Endothelial cell of umbilical vein (primary cell): ENCODE data around the gene ZNF385D. TPM values are rescaled to one million over a fixed set of nuclear protein-coding genes. Genes with fewer than 3 reads are reported as not detected.

Experiments used
- BruUV-seq: library from RNA; stranded (reverse); fragments of 400-500 nt; replicated peaks from 2 replicates; lab custom pipeline; 2021; lab: Mats Ljungman, UMichigan
- CTCF ChIA-PET: fragments of 300-600, 350-600 bp; sonication (Branson Sonifier 250); formaldehyde crosslinking; loops from one replicate; lab custom pipeline; 2021; ENCODE audit warnings: antibody characterized with exemption, inconsistent platforms; lab: Charles Lee
- POLR2A ChIA-PET: fragments of 300-600, 350-600 bp; sonication (Branson Sonifier 250); formaldehyde crosslinking; loops from one replicate; lab custom pipeline; 2021; ENCODE audit warnings: antibody characterized with exemption, inconsistent platforms; lab: Charles Lee
- DNase-seq: peaks from one replicate; pipeline ENCODE4 v3.0.0-alpha.2; 2011; ENCODE audit warnings: low read depth, low spot score
- FAIRE-seq: peaks from 2 replicates; lab custom pipeline; 2011; peaks lifted over from hg19 to GRCh38; lab: Jason Lieb, UNC
- H2AFZ ChIP-seq: 2 replicates; pipeline ENCODE4 v1.6.0; 2012; ENCODE audit warnings: low read depth, low read length, control low read depth, inconsistent platforms
- H3K27ac ChIP-seq: 2 replicates; pipeline ENCODE4 v1.5.1; 2011; ENCODE audit warnings: low read depth, mild to moderate bottlenecking, control low read depth, low read length, moderate library complexity; ENCODE audit not compliant: insufficient read depth
- H3K27me3 ChIP-seq, 2 experiments: 2 replicates each; pipeline versions ENCODE4 v1.6.0 to v1.6.1; 2011; ENCODE audit warnings: low read length in 2 of 2, mixed read lengths in 1 of 2; ENCODE audit not compliant: control insufficient read depth in 2 of 2, insufficient read depth in 2 of 2
- H3K36me3 ChIP-seq, 2 experiments: 2 replicates in 1 of 2; 3 replicates in 1 of 2; pipeline ENCODE4 v1.5.1; 2011; ENCODE audit warnings: low read length in 2 of 2, mild to moderate bottlenecking in 1 of 2, moderate library complexity in 1 of 2; ENCODE audit not compliant: control insufficient read depth in 2 of 2, insufficient read depth in 2 of 2; ENCODE audit errors: extremely low read depth in 1 of 2
- H3K4me1 ChIP-seq: 3 replicates; pipeline ENCODE4 v1.5.1; 2011; ENCODE audit warnings: mild to moderate bottlenecking, low read length; ENCODE audit not compliant: control insufficient read depth, insufficient read depth; ENCODE audit errors: extremely low read depth
- H3K4me2 ChIP-seq: 2 replicates; pipeline ENCODE4 v1.6.1; 2011; ENCODE audit warnings: low read length, control low read depth, mixed read lengths; ENCODE audit not compliant: insufficient read depth
- H3K4me3 ChIP-seq, 3 experiments: fragments of 200-600 bp in 1 of 3; sonication (generic), shearing (Covaris generic) in 1 of 3; replicated peaks in 1 of 3; 2 replicates each; pipeline ENCODE4 v1.5.1; 2011 to 2016; ENCODE audit warnings: control low read depth in 3 of 3, low read length in 3 of 3, mild to moderate bottlenecking in 2 of 3, inconsistent platforms in 1 of 3, low read depth in 1 of 3, moderate library complexity in 1 of 3; ENCODE audit not compliant: insufficient read depth in 1 of 3
- H3K79me2 ChIP-seq: 2 replicates; pipeline ENCODE4 v1.6.0; 2012; ENCODE audit warnings: low read length, inconsistent platforms; ENCODE audit not compliant: control insufficient read depth, insufficient read depth
- H3K9ac ChIP-seq: replicated peaks from 2 replicates; pipeline ENCODE3; 2011; ENCODE audit warnings: low read length, control low read depth; ENCODE audit not compliant: insufficient read depth; ENCODE audit errors: extremely low read depth
- H3K9me1 ChIP-seq: replicated peaks from 3 replicates; pipeline ENCODE4 v1.6.0; 2011; ENCODE audit warnings: mild to moderate bottlenecking, low read length; ENCODE audit not compliant: control insufficient read depth, insufficient read depth; ENCODE audit errors: extremely low read depth
- H3K9me3 ChIP-seq: replicated peaks from 2 replicates; pipeline ENCODE4 v1.5.1; 2012; ENCODE audit warnings: low read length, inconsistent platforms; ENCODE audit not compliant: control insufficient read depth, insufficient read depth
- H4K20me1 ChIP-seq: replicated peaks from 2 replicates; pipeline ENCODE3; 2011; ENCODE audit warnings: mild to moderate bottlenecking, low read length; ENCODE audit not compliant: control insufficient read depth, insufficient read depth; ENCODE audit errors: extremely low read depth
- CTCF ChIP-seq, 2 donors: IDR thresholded peaks; 1 replicate in 1 of 2; 2 replicates in 1 of 2; pipeline ENCODE4 v1.5.1; 2011; ENCODE audit warnings: low read length in 2 of 2, mild to moderate bottlenecking in 2 of 2, moderate library complexity in 2 of 2, control low read depth in 1 of 2, inconsistent platforms in 1 of 2, low read depth in 1 of 2; ENCODE audit not compliant: insufficient read depth in 1 of 2; ENCODE audit errors: extremely low read depth in 1 of 2
- EZH2 ChIP-seq: IDR thresholded peaks from 2 replicates; pipeline ENCODE4 v1.6.1; 2012; ENCODE audit warnings: borderline replicate concordance, low read depth, mild to moderate bottlenecking, moderate library complexity, low read length, inconsistent platforms; ENCODE audit not compliant: severe bottlenecking
- FOS ChIP-seq: IDR thresholded peaks from 2 replicates; pipeline ENCODE4 v1.6.1; 2011; ENCODE audit warnings: mild to moderate bottlenecking, low read length, moderate library complexity, borderline replicate concordance; ENCODE audit not compliant: insufficient read depth
- GATA2 ChIP-seq: IDR thresholded peaks from 2 replicates; pipeline ENCODE4 v1.7.0; 2011; ENCODE audit warnings: low read depth, mild to moderate bottlenecking, moderate library complexity, mixed read lengths, low read length; ENCODE audit not compliant: insufficient read length, insufficient read depth
- JUN ChIP-seq: IDR thresholded peaks from 2 replicates; pipeline ENCODE4 v1.6.1; 2011; ENCODE audit warnings: borderline replicate concordance, low read depth; ENCODE audit not compliant: insufficient read length, insufficient read depth
- MAX ChIP-seq: IDR thresholded peaks from 2 replicates; pipeline ENCODE4 v1.6.1; 2011; ENCODE audit not compliant: insufficient read depth, insufficient read length
- MYC ChIP-seq: IDR thresholded peaks from one replicate; pipeline ENCODE4 v1.6.1; 2011; ENCODE audit warnings: mild to moderate bottlenecking, low read depth, low read length
- POLR2A ChIP-seq: IDR thresholded peaks from 2 replicates; pipeline ENCODE4 v1.6.1; 2012; ENCODE audit warnings: low read depth, mild to moderate bottlenecking, control low read depth, low read length
- POLR2AphosphoS5 ChIP-seq: IDR thresholded peaks from 2 replicates; pipeline ENCODE4 v1.6.1; 2012; ENCODE audit warnings: low read depth, mild to moderate bottlenecking, control low read depth, low read length, moderate library complexity; ENCODE audit not compliant: insufficient read depth
- dilution Hi-C: fragments of 300-500 bp; cut with MboI; formaldehyde crosslinking; loops from one replicate; pipeline ENCODE4 v1.15.0; 2019; ENCODE audit warnings: low sequenced_read_pairs; ENCODE audit not compliant: extremely low pct_ligation_motif_present
- intact Hi-C: fragments of 100-400 bp; cut with micrococcal nuclease; formaldehyde crosslinking; loops from one replicate; pipeline ENCODE4 v1.10.0; 2022
- polyA plus RNA-seq, 4 experiments: library from polyadenylated mRNA; depleted of rRNA in 3 of 4; stranded (reverse) in 3 of 4; unstranded in 1 of 4; fragments of >200 nt; gene quantifications; 2 replicates each; pipeline versions ENCODE4 v1.2.1 to v1.2.3, GENCODE V29; 2011 to 2012; ENCODE audit warnings: missing spikeins in 1 of 4
- total RNA-seq: library from RNA; stranded (reverse); gene quantifications from 2 replicates; pipeline ENCODE4 v1.2.3, GENCODE V29; 2021

Gene ZNF385D
- total and polyA plus RNA-seq, 2 donors (not counting 3 experiments of a cell fraction or from before 2014, with no cell fraction given) = not detected

GRCh38 chr3:21417991-21418390 is 333.0 kb downstream of the ZNF385D start:
- H3K27me3 ChIP-seq = no peaks in the 10 kb centered on the region
- no peaks in the 10 kb centered on the region for H4K20me1 ChIP-seq
- no peaks in the 10 kb centered on the region for H3K4me1 ChIP-seq
- ChIA-PET CTCF (no interaction called here), POLR2A (no interaction called here)
- no peaks in the 10 kb centered on the region for H3K36me3 ChIP-seq
- intact Hi-C loops = no loop called here
- H3K9me3 ChIP-seq = no peaks in the 10 kb centered on the region
- no peak overlapping the region for H3K4me2 ChIP-seq
- DNase-seq (no peak), FAIRE-seq (no peak)
- no peak overlapping the region for H3K9ac ChIP-seq
- dilution Hi-C loops = no loop called here
- no peak overlapping the region for H2AFZ ChIP-seq
- no peaks in the 10 kb centered on the region for H3K9me1 ChIP-seq
- TF ChIP-seq EZH2 (no peak), MYC (no peak), GATA2 (no peak), JUN (no peak), POLR2AphosphoS5 (no peak), CTCF (IDR thresholded peaks at IDR 0.05; ENCODE audit: extremely low read depth in 1 of 2, insufficient read depth in 1 of 2, low read depth in 1 of 2, low read length in 2 of 2) (no peak)
- H3K79me2 ChIP-seq = no peaks in the 10 kb centered on the region
- no TSS peak for BruUV-seq
- H3K4me3 ChIP-seq = no peak overlapping the region
- no peak overlapping the region for H3K27ac ChIP-seq

- FAIRE-seq = no peak
- Histone ChIP-seq H3K4me3 (no peak overlapping the region), H3K9ac (no peak overlapping the region), H3K4me2 (no peak overlapping the region), H3K9me1 (no peaks in the 10 kb centered on the region), H2AFZ (no peak overlapping the region), H4K20me1 (no peaks in the 10 kb centered on the region), H3K9me3 (no peaks in the 10 kb centered on the region), H3K27me3 (no peaks in the 10 kb centered on the region), H3K79me2 (no peaks in the 10 kb centered on the region), H3K27ac (no peak overlapping the region), H3K4me1 (no peaks in the 10 kb centered on the region), H3K36me3 (no peaks in the 10 kb centered on the region)
- POLR2A ChIA-PET = no interaction called here
- no TSS peak for BruUV-seq
- dilution Hi-C loops = no loop called here
- intact Hi-C loops = no loop called here
- no peak for DNase-seq
- CTCF ChIA-PET = no interaction called here
- TF ChIP-seq CTCF (IDR thresholded peaks at IDR 0.05; ENCODE audit: extremely low read depth in 1 of 2, insufficient read depth in 1 of 2, low read depth in 1 of 2, low read length in 2 of 2) (no peak), POLR2AphosphoS5 (no peak), EZH2 (no peak), GATA2 (no peak), MYC (no peak), MAX (no peak), POLR2A (no peak), JUN (no peak), FOS (no peak)
Observed at GRCh38 chr3:21414506-21414905, 336.5 kb downstream of the ZNF385D start.
